ENCODE results near the gene ATP6V1D. TPM values are rescaled to one million over a fixed set of nuclear protein-coding genes. Genes with fewer than 3 reads are reported as not detected.
"Not testable (repeated sequence)": the region's sequence is repeated elsewhere in the genome, so short reads cannot be mapped to it uniquely, and the experiment has no call there.

ATP6V1D gene
- total RNA-seq = 10 to 100 TPM; 17.5 to 40.2 (median 22.2) TPM
- 10 to 100 TPM; 24.0 to 35.9 TPM for polyA plus RNA-seq

GRCh38 chr14:67359775-67360469 lies at the start of gene ATP6V1D, which contains the start of gene EIF2S1:
Gene ATP6V1D (minus strand): TSS chr14:67359804. CDS start chr14:67359698, 106 bp downstream.
Gene EIF2S1 (plus strand): TSS chr14:67360328. CDS start chr14:67364768, 4,440 bp downstream.
- Histone ChIP-seq H3K4me1 (peaks cover 18 to 45% (median 25%) of the 10 kb centered on the region in 3 donors), H3K27me3 (no peaks in the 10 kb centered on the region), H3K36me3 (peaks cover 0 to 1% (median under 1%) of the 10 kb centered on the region in 3 donors), H3K27ac (peak within 1 kb of the TSS; percentile 59 to 96 (median 89)), H3K9me3 (no peaks in the 10 kb centered on the region), H3K4me3 (peak within 1 kb of the TSS; percentile 65 to 88 (median 77))
- DNase-seq (peak; percentile 99 to 100 (median 100)), FAIRE-seq (peak; percentile 89), ATAC-seq (peak; percentile 93 to 98 (median 96))
- 0% methylated on average over 47 of the region's 47 CpGs for WGBS, 2 donors
- intact Hi-C loops (cut with DNase I) = no loop called here
- TF ChIP-seq CTCF (IDR thresholded peaks at IDR 0.05) = peak; percentile 73 to 96 (median 84)

GRCh38 chr14:67408122-67408801 lies 48.7 kb upstream of the ATP6V1D start:
- H3K9me3 ChIP-seq; H3K4me3 ChIP-seq; DNase-seq; H3K4me1 ChIP-seq; H3K27me3 ChIP-seq; ATAC-seq; H3K36me3 ChIP-seq; FAIRE-seq; intact Hi-C loops (cut with DNase I); H3K27ac ChIP-seq: not testable (repeated sequence)
- WGBS, 2 donors = 87 to 91% methylated on average over 7 of the region's 7 CpGs

- H3K27me3 ChIP-seq = no peaks in the 10 kb centered on the region
- DNase-seq (peak in 1 of 6 donors; percentile 6), ATAC-seq (no peak), FAIRE-seq (no peak)
- no peaks in the 10 kb centered on the region for H3K9me3 ChIP-seq
- no peak overlapping the region for H3K4me3 ChIP-seq
- no peaks in the 10 kb centered on the region for H3K36me3 ChIP-seq
- no peak overlapping the region for H3K27ac ChIP-seq
- 96 to 97% methylated on average over 5 of the region's 5 CpGs for WGBS, 2 donors
- no peak for TF ChIP-seq CTCF (IDR thresholded peaks at IDR 0.05)
- intact Hi-C loops (cut with DNase I) = no loop called here
- H3K4me1 ChIP-seq = no peaks in the 10 kb centered on the region
These were observed 46.2 kb upstream of the ATP6V1D start for GRCh38 chr14:67405771-67406170.

GRCh38 chr14:67400434-67400833 lies 40.8 kb upstream of the ATP6V1D start:
- Histone ChIP-seq H3K4me3 (no peak overlapping the region), H3K36me3 (no peaks in the 10 kb centered on the region), H3K9me3 (no peaks in the 10 kb centered on the region), H3K27me3 (no peaks in the 10 kb centered on the region), H3K4me1 (no peaks in the 10 kb centered on the region), H3K27ac (no peak overlapping the region)
- TF ChIP-seq CTCF (IDR thresholded peaks at IDR 0.05) = no peak
- WGBS, 2 donors = 90 to 95% methylated on average over 4 of the region's 4 CpGs
- DNase-seq = no peak
- intact Hi-C loops (cut with DNase I) = no loop called here
- FAIRE-seq = no peak
- no peak for ATAC-seq

- intact Hi-C loops (cut with DNase I) = no loop called here
- no peak overlapping the region for H3K4me3 ChIP-seq
- no peaks in the 10 kb centered on the region for H3K9me3 ChIP-seq
- ATAC-seq = no peak
- no peak overlapping the region for H3K27ac ChIP-seq
- FAIRE-seq = no peak
- H3K27me3 ChIP-seq = no peaks in the 10 kb centered on the region
- WGBS, 2 donors = 92 to 95% methylated on average over 9 of the region's 9 CpGs
- H3K4me1 ChIP-seq = no peaks in the 10 kb centered on the region
- TF ChIP-seq CTCF (IDR thresholded peaks at IDR 0.05) = no peak
- no peak for DNase-seq
- H3K36me3 ChIP-seq = peaks cover 0 to 5% (median 0%) of the 10 kb centered on the region in 3 donors
These were observed 37.9 kb upstream of the ATP6V1D start for GRCh38 chr14:67397536-67397935.

Data from pancreas (tissue), 10 donors.